B cell (primary cell): ENCODE results near the gene TUBB4B.

ENCODE experiments used
- EZH2 ChIP-seq: IDR thresholded peaks from 2 replicates; pipeline ENCODE4 v1.6.1; 2012; ENCODE audit warnings: borderline replicate concordance, low read depth, mild to moderate bottlenecking, moderate library complexity, low read length; ENCODE audit not compliant: insufficient read depth, poor library complexity, severe bottlenecking
- TF ChIP-seq, protein P1 (sequence below): fragments of 200-600 bp; IDR thresholded peaks from one replicate; pipeline ENCODE4 v1.8.0; 2022; ENCODE audit warnings: antibody characterized with exemption, mild to moderate bottlenecking

- TF ChIP-seq, protein P1, sequence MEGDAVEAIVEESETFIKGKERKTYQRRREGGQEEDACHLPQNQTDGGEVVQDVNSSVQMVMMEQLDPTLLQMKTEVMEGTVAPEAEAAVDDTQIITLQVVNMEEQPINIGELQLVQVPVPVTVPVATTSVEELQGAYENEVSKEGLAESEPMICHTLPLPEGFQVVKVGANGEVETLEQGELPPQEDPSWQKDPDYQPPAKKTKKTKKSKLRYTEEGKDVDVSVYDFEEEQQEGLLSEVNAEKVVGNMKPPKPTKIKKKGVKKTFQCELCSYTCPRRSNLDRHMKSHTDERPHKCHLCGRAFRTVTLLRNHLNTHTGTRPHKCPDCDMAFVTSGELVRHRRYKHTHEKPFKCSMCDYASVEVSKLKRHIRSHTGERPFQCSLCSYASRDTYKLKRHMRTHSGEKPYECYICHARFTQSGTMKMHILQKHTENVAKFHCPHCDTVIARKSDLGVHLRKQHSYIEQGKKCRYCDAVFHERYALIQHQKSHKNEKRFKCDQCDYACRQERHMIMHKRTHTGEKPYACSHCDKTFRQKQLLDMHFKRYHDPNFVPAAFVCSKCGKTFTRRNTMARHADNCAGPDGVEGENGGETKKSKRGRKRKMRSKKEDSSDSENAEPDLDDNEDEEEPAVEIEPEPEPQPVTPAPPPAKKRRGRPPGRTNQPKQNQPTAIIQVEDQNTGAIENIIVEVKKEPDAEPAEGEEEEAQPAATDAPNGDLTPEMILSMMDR, result no peak
- TF ChIP-seq EZH2, result no peak
These were observed 3.7 kb downstream of the TUBB4B start for GRCh38 chr9:137244486-137245449.
